DND-41 (cell line): ENCODE measurements around the gene POLRMT.
"Not testable (repeated sequence)": the region's sequence is repeated elsewhere in the genome, so short reads cannot be mapped to it uniquely, and the experiment has no call there.

Experiments used
- ATAC-seq: fragments of 200-7000 bp; cut with Tn5 transposase; 3 replicates; pipeline ENCODE4 v1.9.1; 2021; ENCODE audit warnings: low read depth; ENCODE audit not compliant: insufficient read depth
- DNase-seq: peaks from one replicate; pipeline ENCODE4 v3.0.0-alpha.2; 2020
- H2AFZ ChIP-seq: 2 replicates; pipeline ENCODE4 v1.6.0; 2012; ENCODE audit warnings: low read depth, low read length
- H3K27ac ChIP-seq: 2 replicates; pipeline ENCODE4 v1.5.1; 2012; ENCODE audit warnings: low read length, inconsistent platforms
- H3K27me3 ChIP-seq: fragments of 200-600 bp; sonication (generic); 2 replicates; pipeline ENCODE4 v1.6.0; 2012; ENCODE audit warnings: low read length, mild to moderate bottlenecking, inconsistent platforms; ENCODE audit not compliant: insufficient read depth, poor library complexity
- H3K36me3 ChIP-seq: 2 replicates; pipeline ENCODE4 v1.5.1; 2012; ENCODE audit warnings: low read length, inconsistent platforms; ENCODE audit not compliant: insufficient read depth
- H3K4me1 ChIP-seq: 2 replicates; pipeline ENCODE4 v1.5.1; 2012; ENCODE audit warnings: mild to moderate bottlenecking, low read length; ENCODE audit not compliant: insufficient read depth
- H3K4me2 ChIP-seq: 2 replicates; pipeline ENCODE4 v1.6.0; 2012; ENCODE audit warnings: mild to moderate bottlenecking, moderate library complexity, low read length, inconsistent platforms; ENCODE audit not compliant: insufficient read depth
- H3K4me3 ChIP-seq, 2 experiments: fragments of 200-600 bp in 1 of 2; shearing (Covaris generic) in 1 of 2; 2 replicates each; pipeline ENCODE4 v1.5.1; 2012 to 2016; ENCODE audit warnings: inconsistent platforms in 2 of 2, low read length in 2 of 2, mild to moderate bottlenecking in 2 of 2, low read depth in 1 of 2, moderate library complexity in 1 of 2
- H3K79me2 ChIP-seq: 2 replicates; pipeline ENCODE4 v1.6.0; 2012; ENCODE audit warnings: low read length, inconsistent platforms; ENCODE audit not compliant: insufficient read depth
- H3K9ac ChIP-seq: 2 replicates; pipeline ENCODE4 v1.6.0; 2012; ENCODE audit warnings: low read depth, mild to moderate bottlenecking, inconsistent platforms, low read length, moderate library complexity
- H3K9me3 ChIP-seq: 2 replicates; pipeline ENCODE4 v1.5.1; 2012; ENCODE audit warnings: low read length, moderate library complexity, mild to moderate bottlenecking, inconsistent platforms; ENCODE audit not compliant: insufficient read depth, severe bottlenecking
- H4K20me1 ChIP-seq: 2 replicates; pipeline ENCODE4 v1.6.0; 2012; ENCODE audit warnings: low read length; ENCODE audit not compliant: insufficient read depth
- CTCF ChIP-seq: IDR thresholded peaks from 2 replicates; pipeline ENCODE4 v1.5.1; 2012; ENCODE audit warnings: borderline replicate concordance, low read length, moderate library complexity, mild to moderate bottlenecking; ENCODE audit not compliant: poor library complexity, severe bottlenecking; ENCODE audit errors: extremely low read depth
- EZH2 ChIP-seq: IDR thresholded peaks from 3 replicates; pipeline ENCODE4 v1.6.1; 2012; ENCODE audit warnings: borderline replicate concordance, low read depth, mild to moderate bottlenecking, moderate library complexity, low read length, inconsistent platforms; ENCODE audit not compliant: severe bottlenecking

The POLRMT gene

GRCh38 chr19:588093-588740, 45.1 kb downstream of the POLRMT start:
- ATAC-seq (peak; percentile 78), DNase-seq (peak; percentile 84)
- Histone ChIP-seq H3K9ac (no peak overlapping the region), H3K27ac (no peak overlapping the region), H2AFZ (no peak overlapping the region), H3K27me3 (peaks cover 8% of the 10 kb centered on the region), H3K4me1 (peaks cover 10% of the 10 kb centered on the region), H3K79me2 (no peaks in the 10 kb centered on the region), H3K9me3 (no peaks in the 10 kb centered on the region), H3K4me2 (no peak overlapping the region; the same call in 1 of the 2 replicates), H4K20me1 (peaks cover 39% of the 10 kb centered on the region), H3K36me3 (no peaks in the 10 kb centered on the region), H3K4me3 (no peak overlapping the region; a peak in 1 of 4 replicates)
- TF ChIP-seq EZH2 (peak; percentile 45), CTCF (peak; percentile 74)

GRCh38 chr19:585551-586110, 47.7 kb downstream of the POLRMT start:
- ATAC-seq (no peak), DNase-seq (no peak)
- H2AFZ ChIP-seq, result no peak overlapping the region
- H3K4me2 ChIP-seq, result no peak overlapping the region
- H4K20me1 ChIP-seq, result peaks cover 51% of the 10 kb centered on the region
- peaks cover 8% of the 10 kb centered on the region for H3K27me3 ChIP-seq
- no peak overlapping the region for H3K27ac ChIP-seq
- H3K36me3 ChIP-seq, result peaks cover 21% of the 10 kb centered on the region
- 0 out of 2 replicates have a peak, but pooled peaks cover 2% of the 10 kb centered on the region for H3K79me2 ChIP-seq
- no peaks in the 10 kb centered on the region for H3K9me3 ChIP-seq
- peaks cover 10% of the 10 kb centered on the region for H3K4me1 ChIP-seq
- H3K9ac ChIP-seq, result no peak overlapping the region
- no peak overlapping the region for H3K4me3 ChIP-seq
- TF ChIP-seq EZH2 (no peak), CTCF (no peak)

- not testable (repeated sequence) for H3K4me3 ChIP-seq, DNase-seq, H3K4me1 ChIP-seq, H3K9me3 ChIP-seq, H3K4me2 ChIP-seq, H3K9ac ChIP-seq, H3K27me3 ChIP-seq, H3K79me2 ChIP-seq, H2AFZ ChIP-seq, ATAC-seq, H3K27ac ChIP-seq
- Histone ChIP-seq H4K20me1 (peaks cover 56% of the 10 kb centered on the region), H3K36me3 (peaks cover 26% of the 10 kb centered on the region)
Measured at GRCh38 chr19:585146-585545, 48.2 kb downstream of the POLRMT start.

- H4K20me1 ChIP-seq, result peaks cover 63% of the 10 kb centered on the region
- peak; percentile 92 for TF ChIP-seq CTCF
- TF ChIP-seq EZH2, result no peak
- DNase-seq (peak; percentile 69), ATAC-seq (peak; percentile 76)
- no peak overlapping the region for H3K9ac ChIP-seq
- peaks cover 10% of the 10 kb centered on the region for H3K4me1 ChIP-seq
- H3K79me2 ChIP-seq, result peaks cover 14% of the 10 kb centered on the region
- no peak overlapping the region for H2AFZ ChIP-seq
- H3K36me3 ChIP-seq, result peaks cover 33% of the 10 kb centered on the region
- H3K9me3 ChIP-seq, result no peaks in the 10 kb centered on the region
- H3K27ac ChIP-seq, result no peak overlapping the region
- H3K4me3 ChIP-seq, result no peak overlapping the region
- H3K27me3 ChIP-seq, result peaks cover 8% of the 10 kb centered on the region
- no peak overlapping the region for H3K4me2 ChIP-seq
Measured at GRCh38 chr19:584240-585001, 48.9 kb downstream of the POLRMT start.
